Measurements from ENCODE around the gene DUS2.

- no peak for TF ChIP-seq ATF1 (CRISPR knock-in tag; IDR thresholded peaks at IDR 0.05)
- TF ChIP-seq CTCF (IDR thresholded peaks at IDR 0.05) = no peak; the same call in 1 of the 2 replicates
Observed at GRCh38 chr16:68093816-68094613, 70.9 kb downstream of the DUS2 start.
